Hypothalamus (tissue), 51 donors: ENCODE measurements around the gene PTRH2.
"Not testable (repeated sequence)": the region's sequence is repeated elsewhere in the genome, so short reads cannot be mapped to it uniquely, and the experiment has no call there.

ENCODE experiments used
- DNase-seq, 51 donors: peaks; one replicate each; lab custom pipeline; 2025; lab: John Stamatoyannopoulos, UW

Gene PTRH2

DNA sequence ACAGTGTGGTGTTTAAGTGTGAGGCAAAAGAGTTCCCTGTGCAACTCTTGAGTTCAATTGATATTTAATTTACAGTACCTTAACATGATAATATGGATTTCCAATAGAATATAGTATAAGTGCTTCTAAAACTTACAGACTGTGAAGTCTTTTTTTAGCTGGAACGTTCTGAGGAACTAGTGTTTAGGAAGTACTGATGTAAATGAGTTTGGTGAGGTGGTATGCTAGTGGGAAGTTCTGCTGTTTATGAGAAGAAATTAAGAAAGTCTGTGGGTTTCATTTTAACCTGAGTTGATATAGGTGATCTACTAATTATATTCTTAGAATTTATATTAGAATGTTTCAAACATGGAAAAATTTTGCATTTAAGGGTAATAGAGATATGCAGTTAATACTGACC, 32.0 kb downstream of the PTRH2 start:
- DNase-seq: no peak

DNA sequence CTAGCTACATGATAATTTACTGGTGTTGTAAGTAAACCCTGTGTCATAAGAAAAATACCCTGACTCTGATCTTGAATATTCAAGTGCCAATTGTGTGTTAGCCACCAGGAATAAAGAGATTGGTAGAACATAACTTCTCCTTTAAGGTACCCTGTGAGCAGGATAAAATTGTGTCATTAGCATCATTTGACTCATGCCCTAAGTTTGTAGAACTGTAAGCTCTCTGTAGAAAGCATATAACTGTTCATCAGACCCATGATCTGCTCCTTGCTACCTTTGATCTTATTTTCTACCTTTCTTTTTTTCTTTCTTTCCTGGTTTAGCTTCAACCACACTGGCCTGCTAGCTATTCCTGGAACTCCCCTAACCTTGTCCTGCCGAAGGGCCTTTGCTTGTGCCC, 35.8 kb downstream of the PTRH2 start:
- DNase-seq: no peak

DNA sequence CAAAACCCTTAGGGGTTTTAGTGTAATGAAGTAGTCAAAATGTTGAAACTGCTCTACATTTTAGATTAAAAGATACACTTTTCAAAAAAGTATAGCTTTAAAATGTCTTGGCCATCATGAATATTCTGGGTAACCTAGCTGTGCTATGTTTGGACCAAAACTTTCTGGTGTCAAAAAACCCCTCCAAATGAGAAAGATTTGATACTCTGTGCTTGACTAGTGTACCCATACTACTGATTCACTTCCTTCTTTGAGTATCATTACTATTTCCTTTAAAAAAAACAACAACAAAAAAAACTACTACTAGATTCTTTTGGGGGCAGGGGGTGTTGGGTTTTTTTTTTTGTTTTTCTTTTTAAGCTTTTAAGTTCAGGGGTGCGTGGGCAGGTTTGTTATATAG, 37.3 kb downstream of the PTRH2 start:
- DNase-seq: no peak

DNA sequence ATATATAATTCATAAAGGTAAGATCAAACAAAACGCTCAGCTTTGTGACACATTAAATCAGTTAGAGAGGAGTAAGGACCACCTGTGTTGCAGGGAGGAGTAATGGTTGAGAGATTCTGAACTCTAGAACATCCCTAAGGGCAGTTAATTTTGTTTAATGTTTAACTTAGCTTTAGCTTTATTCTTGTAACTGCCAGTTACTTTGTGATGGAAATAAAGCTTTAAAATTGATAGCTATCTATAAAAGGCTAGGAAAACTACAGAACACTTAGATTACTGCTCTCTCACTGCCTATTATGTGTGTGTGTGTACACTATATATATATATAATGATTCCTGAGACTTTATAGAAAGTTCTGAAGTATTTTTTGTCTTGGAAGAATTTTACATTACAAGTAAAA, 37.8 kb downstream of the PTRH2 start:
- no peak for DNase-seq

DNA sequence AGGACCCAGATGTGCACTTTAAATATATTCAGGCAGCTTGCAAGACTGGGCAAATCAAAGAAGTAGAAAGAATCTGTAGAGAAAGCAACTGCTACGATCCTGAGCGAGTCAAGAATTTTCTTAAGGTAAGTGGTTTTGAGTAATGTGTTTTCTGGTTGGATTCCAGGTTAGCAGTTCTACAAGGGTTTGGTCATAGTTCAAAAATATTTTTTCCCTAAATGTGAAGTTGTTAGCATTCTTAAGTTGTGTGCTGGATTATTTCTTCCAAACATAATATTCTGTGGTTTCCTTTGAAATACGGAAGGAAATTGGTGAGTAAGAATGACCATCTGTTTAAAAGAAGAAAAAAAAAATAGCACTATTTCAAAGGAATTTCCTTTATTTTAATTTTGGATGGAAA, 38.4 kb downstream of the PTRH2 start:
- DNase-seq: no peak

DNA sequence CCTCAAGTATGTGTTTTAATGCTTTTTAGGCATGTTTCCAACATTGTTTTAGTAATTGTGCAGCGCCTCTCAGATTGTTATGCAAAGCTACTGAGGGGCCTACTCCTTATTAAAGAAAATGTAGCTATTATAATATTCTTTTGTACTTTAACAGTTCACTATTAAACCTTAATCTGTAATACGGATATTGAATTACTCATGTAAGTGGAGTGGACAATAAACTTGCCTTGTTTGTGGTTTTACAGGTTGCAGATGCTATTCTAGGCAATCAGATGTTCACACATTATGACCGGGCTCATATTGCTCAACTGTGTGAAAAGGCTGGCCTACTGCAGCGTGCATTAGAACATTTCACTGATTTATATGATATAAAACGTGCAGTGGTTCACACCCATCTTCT, 41.0 kb downstream of the PTRH2 start:
- no peak for DNase-seq

DNA sequence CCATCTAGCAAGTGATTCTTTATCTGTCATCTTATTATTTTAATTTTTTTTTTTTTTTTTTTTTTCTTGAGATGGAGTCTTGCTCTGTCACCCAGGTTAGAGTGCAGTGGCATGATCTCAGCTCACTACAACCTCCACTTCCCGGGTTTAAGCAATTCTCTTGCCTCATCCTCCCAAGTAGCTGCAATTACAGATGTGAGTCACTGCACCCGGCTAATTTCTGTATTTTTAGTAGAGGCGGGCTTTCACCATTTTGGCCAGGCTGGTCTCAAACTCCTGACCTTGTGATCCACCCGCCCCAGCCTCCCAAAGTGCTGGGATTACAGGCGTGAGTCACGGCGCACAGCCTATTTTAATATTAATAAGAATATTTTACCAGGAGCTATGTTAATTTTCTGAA, 50.6 kb downstream of the PTRH2 start:
- not testable (repeated sequence) for DNase-seq

DNA sequence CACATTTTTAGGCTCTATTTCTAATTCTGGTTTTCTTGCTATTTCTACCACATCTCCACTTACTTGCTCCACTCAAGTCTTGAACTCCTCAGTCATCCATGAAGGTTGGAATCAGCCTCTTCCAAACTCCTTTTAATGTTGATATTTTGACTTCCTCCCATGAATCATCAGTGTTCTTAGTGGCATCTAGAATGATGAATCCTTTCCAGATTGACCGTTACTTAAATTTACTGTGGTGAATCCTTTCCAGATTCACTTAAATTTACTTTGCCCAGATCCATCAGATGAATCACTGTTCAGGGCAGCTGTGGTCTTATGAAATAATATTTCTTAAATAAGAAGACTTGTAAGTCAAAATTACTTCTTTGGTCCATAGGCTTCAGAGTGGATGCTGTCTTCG, 55.1 kb downstream of the PTRH2 start:
- no peak for DNase-seq

DNA sequence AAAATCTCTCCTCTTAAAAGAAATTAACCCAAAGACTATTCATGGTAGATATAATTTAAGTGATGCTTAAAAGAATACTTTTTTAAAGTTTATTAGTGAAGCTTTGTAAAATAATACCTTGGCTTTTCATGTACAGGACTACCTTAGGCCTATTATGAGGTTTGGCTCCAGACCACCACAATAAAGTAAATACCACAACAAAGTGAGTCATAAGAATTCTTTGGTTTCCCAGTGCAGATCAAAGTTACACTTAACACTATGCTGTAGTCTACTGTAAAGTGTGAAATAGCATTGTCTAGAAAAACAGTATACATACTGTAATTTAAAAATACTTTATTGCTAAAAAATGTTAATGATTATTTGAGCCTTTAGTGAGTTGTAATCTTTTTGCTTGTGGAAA, 55.9 kb downstream of the PTRH2 start:
- no peak for DNase-seq

DNA sequence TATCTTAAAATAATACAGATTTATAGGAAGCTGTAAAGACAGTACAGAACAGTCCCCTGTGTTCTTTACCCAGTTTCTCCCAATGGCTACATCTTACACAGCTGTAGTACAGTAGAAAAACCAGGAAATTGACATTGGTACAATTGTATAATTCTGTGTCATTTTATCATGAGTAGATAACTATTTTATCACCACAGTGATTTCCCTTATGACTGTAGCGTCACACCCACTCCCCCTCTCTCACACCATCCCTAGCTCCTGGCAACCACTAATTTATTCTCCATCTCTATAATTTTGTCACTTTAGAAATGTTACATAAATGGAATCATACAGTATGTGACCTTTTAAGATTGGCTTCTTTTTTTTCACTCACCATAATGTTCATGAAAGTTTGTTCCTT, 56.6 kb downstream of the PTRH2 start:
- no peak for DNase-seq

DNA sequence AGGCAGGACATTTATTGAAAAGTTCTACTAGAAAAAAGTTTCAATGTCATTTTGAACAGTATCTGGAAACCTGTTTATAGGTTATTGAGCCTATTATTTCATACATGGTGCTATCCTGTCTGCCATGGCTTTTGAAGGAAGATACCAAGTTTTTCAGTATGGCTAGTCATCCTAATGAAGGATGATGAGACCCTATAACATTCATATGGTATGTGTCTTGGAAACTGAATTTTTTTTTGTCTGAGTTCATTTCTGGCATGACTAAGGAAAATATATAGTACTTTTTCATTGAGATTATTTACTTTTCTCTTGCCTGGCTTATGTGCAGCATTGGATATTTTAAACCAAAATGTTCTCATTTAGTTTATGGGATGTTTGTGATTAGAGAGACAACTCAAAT, 57.3 kb downstream of the PTRH2 start:
- DNase-seq: no peak
